Activated CD4-positive, alpha-beta T cell treated with anti-CD3 and anti-CD28 coated beads, Interleukin-2, amount 50 U/mL, for 16 hours (primary cell): ENCODE data around the gene MYCN.
"Not testable (repeated sequence)": the region's sequence is repeated elsewhere in the genome, so short reads cannot be mapped to it uniquely, and the experiment has no call there.

Experiments
- DNase-seq: peaks from one replicate; pipeline ENCODE4 v3.0.0-alpha.2; 2020

Gene MYCN

GRCh38 chr2:15908371-15908770, 32.0 kb upstream of the MYCN start:
- no peak for DNase-seq

GRCh38 chr2:15909157-15909556, 31.2 kb upstream of the MYCN start:
- DNase-seq: no peak

- no peak for DNase-seq
Measured at GRCh38 chr2:15909736-15910135, 30.6 kb upstream of the MYCN start.

GRCh38 chr2:15911270-15911669, 29.1 kb upstream of the MYCN start:
- not testable (repeated sequence) for DNase-seq

GRCh38 chr2:15911686-15912085, 28.7 kb upstream of the MYCN start:
- DNase-seq: no peak

- no peak for DNase-seq
Measured at GRCh38 chr2:15912203-15912602, 28.1 kb upstream of the MYCN start.

GRCh38 chr2:15913146-15913545, 27.2 kb upstream of the MYCN start:
- DNase-seq: no peak

GRCh38 chr2:15914596-15915385, 25.6 kb upstream of the MYCN start:
- DNase-seq: no peak

- DNase-seq: not testable (repeated sequence)
Measured at GRCh38 chr2:15915546-15915945, 24.8 kb upstream of the MYCN start.

- no peak for DNase-seq
Measured at GRCh38 chr2:15916336-15916735, 24.0 kb upstream of the MYCN start.

- DNase-seq: no peak
Measured at GRCh38 chr2:15918761-15919356, 21.5 kb upstream of the MYCN start.

GRCh38 chr2:15919716-15920434, 20.5 kb upstream of the MYCN start:
- no peak for DNase-seq

- DNase-seq: no peak
Measured at GRCh38 chr2:15920696-15921095, 19.7 kb upstream of the MYCN start.

- no peak for DNase-seq
Measured at GRCh38 chr2:15923597-15923996, 16.8 kb upstream of the MYCN start.

- DNase-seq: no peak
Measured at GRCh38 chr2:15925819-15926218, 14.5 kb upstream of the MYCN start.

GRCh38 chr2:15926252-15926651, 14.1 kb upstream of the MYCN start:
- DNase-seq: no peak

- no peak for DNase-seq
Measured at GRCh38 chr2:15927551-15928218, 12.7 kb upstream of the MYCN start.

- not testable (repeated sequence) for DNase-seq
Measured at GRCh38 chr2:15929008-15929407, 11.3 kb upstream of the MYCN start.

GRCh38 chr2:15929861-15930260, 10.5 kb upstream of the MYCN start:
- no peak for DNase-seq

GRCh38 chr2:15930589-15931318, 9.6 kb upstream of the MYCN start:
- DNase-seq: no peak

- DNase-seq: no peak
Measured at GRCh38 chr2:15931319-15931890, 8.9 kb upstream of the MYCN start.

- no peak for DNase-seq
Measured at GRCh38 chr2:15931950-15932349, 8.4 kb upstream of the MYCN start.
